ENCODE results near the gene LRRFIP1.

- TF ChIP-seq CTCF (IDR thresholded peaks at IDR 0.05) (no peak), POLR2A (IDR thresholded peaks at IDR 0.05) (no peak)
Observed at GRCh38 chr2:237782181-237782580, 154.8 kb downstream of the LRRFIP1 start.

Measured in esophagus squamous epithelium (tissue), 4 donors.